ENCODE results near the gene FMN1. TPM values are rescaled to one million over a fixed set of nuclear protein-coding genes. Genes with fewer than 3 reads are reported as not detected.

The FMN1 gene
- total and polyA plus RNA-seq, 12 donors = 0.22 to 5.5 (median 3.3) TPM

- Histone ChIP-seq H3K36me3 (no peaks in the 10 kb centered on the region), H3K4me3 (no peak overlapping the region), H3K27ac (no peak overlapping the region), H3K4me1 (no peaks in the 10 kb centered on the region), H3K27me3 (no peaks in the 10 kb centered on the region), H3K9me3 (no peaks in the 10 kb centered on the region)
- DNase-seq (no peak), ATAC-seq (no peak)
- intact Hi-C loops (cut with DNase I) = no loop called here
- no peak for TF ChIP-seq CTCF (IDR thresholded peaks at IDR 0.05)
- 89 to 90% methylated on average over 1 of the region's 1 CpG for WGBS, 2 donors
Measured at GRCh38 chr15:33014586-33014985, 179.9 kb downstream of the FMN1 start.

- DNase-seq = no peak
- no peak for ATAC-seq
- TF ChIP-seq CTCF (IDR thresholded peaks at IDR 0.05) = no peak
- no peak overlapping the region for H3K4me3 ChIP-seq
- no peaks in the 10 kb centered on the region for H3K4me1 ChIP-seq
- no peaks in the 10 kb centered on the region for H3K27me3 ChIP-seq
- no peaks in the 10 kb centered on the region for H3K9me3 ChIP-seq
- H3K36me3 ChIP-seq = no peaks in the 10 kb centered on the region
- intact Hi-C loops (cut with DNase I) = no loop called here
- H3K27ac ChIP-seq = no peak overlapping the region
- WGBS, 2 donors = 57 to 65% methylated on average over 3 of the region's 3 CpGs
Measured at GRCh38 chr15:33013827-33014445, 180.6 kb downstream of the FMN1 start.

GRCh38 chr15:33011976-33012375 is 182.5 kb downstream of the FMN1 start:
- no peak for DNase-seq
- WGBS, 2 donors = 72 to 78% methylated on average over 3 of the region's 3 CpGs
- intact Hi-C loops (cut with DNase I) = no loop called here

GRCh38 chr15:33009603-33010002 is 184.9 kb downstream of the FMN1 start:
- no peak for TF ChIP-seq CTCF (IDR thresholded peaks at IDR 0.05)
- WGBS, 2 donors = 86 to 90% methylated on average over 4 of the region's 4 CpGs

More at GRCh38 chr15:33011976-33012375, 182.5 kb downstream of the FMN1 start:
- no peak for ATAC-seq
- Histone ChIP-seq H3K4me3 (no peak overlapping the region), H3K36me3 (no peaks in the 10 kb centered on the region), H3K27me3 (no peaks in the 10 kb centered on the region), H3K4me1 (peaks cover 0 to 17% (median 6%) of the 10 kb centered on the region in 9 donors), H3K9me3 (no peaks in the 10 kb centered on the region), H3K27ac (no peak overlapping the region)
- no peak for TF ChIP-seq CTCF (IDR thresholded peaks at IDR 0.05)

More at GRCh38 chr15:33009603-33010002, 184.9 kb downstream of the FMN1 start:
- DNase-seq (no peak), ATAC-seq (no peak)
- Histone ChIP-seq H3K4me1 (peaks cover 0 to 31% (median 6%) of the 10 kb centered on the region in 9 donors), H3K27me3 (no peaks in the 10 kb centered on the region), H3K36me3 (no peaks in the 10 kb centered on the region), H3K9me3 (no peaks in the 10 kb centered on the region), H3K27ac (no peak overlapping the region), H3K4me3 (no peak overlapping the region)
- intact Hi-C loops (cut with DNase I) = no loop called here
